HG03432 (cell line): ENCODE results near the gene COL5A1.

Source experiments
- ATAC-seq: cut with Tn5 transposase; IDR thresholded peaks from one replicate; pipeline ENCODE4 v1.9.1; 2021; ENCODE audit warnings: mild to moderate bottlenecking, moderate library complexity; ENCODE audit not compliant: unreplicated experiment

COL5A1 gene

GRCh38 chr9:134759913-134760312 lies 118.3 kb downstream of the COL5A1 start:
- ATAC-seq: no peak

GRCh38 chr9:134760750-134761420 lies 119.3 kb downstream of the COL5A1 start:
- no peak for ATAC-seq

GRCh38 chr9:134764473-134765269 lies 123.1 kb downstream of the COL5A1 start:
- ATAC-seq: no peak

- no peak for ATAC-seq
These were observed 124.2 kb downstream of the COL5A1 start for GRCh38 chr9:134765785-134766184.

GRCh38 chr9:134766587-134766986 lies 125.0 kb downstream of the COL5A1 start:
- no peak for ATAC-seq

GRCh38 chr9:134768332-134768708 lies 126.7 kb downstream of the COL5A1 start:
- no peak for ATAC-seq

- no peak for ATAC-seq
These were observed 127.2 kb downstream of the COL5A1 start for GRCh38 chr9:134768709-134769351.

- no peak for ATAC-seq
These were observed 129.7 kb downstream of the COL5A1 start for GRCh38 chr9:134770972-134771971.

- no peak for ATAC-seq
These were observed 130.7 kb downstream of the COL5A1 start for GRCh38 chr9:134772331-134772730.

GRCh38 chr9:134773842-134774241 lies 132.2 kb downstream of the COL5A1 start:
- no peak for ATAC-seq

- ATAC-seq: no peak
These were observed 132.8 kb downstream of the COL5A1 start for GRCh38 chr9:134774410-134774809.

GRCh38 chr9:134775081-134775951 lies 133.7 kb downstream of the COL5A1 start:
- no peak for ATAC-seq

GRCh38 chr9:134776080-134776796 lies 134.6 kb downstream of the COL5A1 start:
- no peak for ATAC-seq

- no peak for ATAC-seq
These were observed 135.6 kb downstream of the COL5A1 start for GRCh38 chr9:134777153-134777552.

- ATAC-seq: no peak
These were observed 136.6 kb downstream of the COL5A1 start for GRCh38 chr9:134778156-134778555.

- ATAC-seq: no peak
These were observed 137.3 kb downstream of the COL5A1 start for GRCh38 chr9:134778841-134779411.

GRCh38 chr9:134779640-134780039 lies 138.0 kb downstream of the COL5A1 start:
- ATAC-seq: no peak

- no peak for ATAC-seq
These were observed 140.1 kb downstream of the COL5A1 start for GRCh38 chr9:134781591-134782302.
